C4-2B (cell line): ENCODE results near the gene OVOL2.

Experiments used
- CTCF ChIP-seq: fragments of 450-650 bp; conservative IDR thresholded peaks from 2 replicates; pipeline ENCODE4 v1.5.1; 2017; ENCODE audit warnings: mild to moderate bottlenecking
- ZFX ChIP-seq: fragments of 450-650 bp; IDR thresholded peaks from 2 replicates; pipeline ENCODE4 v1.6.1; 2017

GRCh38 chr20:18001131-18001921 is 56.4 kb downstream of the OVOL2 start:
- TF ChIP-seq CTCF (no peak), ZFX (no peak)
